GM10847 (cell line): ENCODE results near the gene ARAF.

Experiments
- POLR2A ChIP-seq: IDR thresholded peaks from 2 replicates; pipeline ENCODE4 v1.6.1; 2011; ENCODE audit not compliant: insufficient read length; ENCODE audit errors: extremely low read depth

The ARAF gene

GRCh38 chrX:47576021-47576898 lies 15.3 kb downstream of the ARAF start:
- TF ChIP-seq POLR2A, result no peak

GRCh38 chrX:47577424-47577823 lies 16.4 kb downstream of the ARAF start:
- no peak for TF ChIP-seq POLR2A

- no peak for TF ChIP-seq POLR2A
Measured at GRCh38 chrX:47577901-47578300, 16.9 kb downstream of the ARAF start.

- TF ChIP-seq POLR2A, result no peak
Measured at GRCh38 chrX:47578692-47579091, 17.7 kb downstream of the ARAF start.

GRCh38 chrX:47579537-47579936 lies 18.5 kb downstream of the ARAF start:
- TF ChIP-seq POLR2A, result no peak

GRCh38 chrX:47581731-47582647 lies 21.0 kb downstream of the ARAF start, which contains the start of gene TIMP1:
TSS of gene TIMP1 (plus strand) at chrX:47582436. CDS start at chrX:47583416, 980 bp downstream.
- peak; percentile 39 for TF ChIP-seq POLR2A

GRCh38 chrX:47583240-47583861 lies 22.3 kb downstream of the ARAF start:
- TF ChIP-seq POLR2A, result no peak

GRCh38 chrX:47584714-47585113 lies 23.7 kb downstream of the ARAF start:
- no peak for TF ChIP-seq POLR2A

GRCh38 chrX:47585273-47585672 lies 24.3 kb downstream of the ARAF start:
- no peak for TF ChIP-seq POLR2A

GRCh38 chrX:47586043-47586787 lies 25.2 kb downstream of the ARAF start:
- TF ChIP-seq POLR2A, result no peak

- TF ChIP-seq POLR2A, result no peak
Measured at GRCh38 chrX:47587091-47587891, 26.3 kb downstream of the ARAF start.

- no peak for TF ChIP-seq POLR2A
Measured at GRCh38 chrX:47587906-47588735, 27.1 kb downstream of the ARAF start.

GRCh38 chrX:47590984-47591383 lies 30.0 kb downstream of the ARAF start:
- no peak for TF ChIP-seq POLR2A
